HEK293 (cell line): ENCODE data around the gene RWDD1.
A peak's percentile ranks its signal among the peaks of the same experiment; 100 is the strongest.

ENCODE experiments used
- KLF10 ChIP-seq: fragments of 450-650 bp; IDR thresholded peaks from 2 replicates; pipeline ENCODE4 v1.5.1; 2018; ENCODE audit warnings: missing biosample characterization, mild to moderate bottlenecking, missing genetic modification characterization
- KLF8 ChIP-seq: fragments of 450-650 bp; formaldehyde crosslinking; IDR thresholded peaks from 2 replicates; pipeline ENCODE4 v1.5.1; 2016; ENCODE audit warnings: missing biosample characterization, missing genetic modification characterization
- PATZ1 ChIP-seq: fragments of 450-650 bp; formaldehyde crosslinking; IDR thresholded peaks from 2 replicates; pipeline ENCODE4 v1.5.1; 2016; ENCODE audit warnings: missing biosample characterization, missing genetic modification characterization
- PRDM10 ChIP-seq: fragments of 450-650 bp; formaldehyde crosslinking; IDR thresholded peaks from 2 replicates; pipeline ENCODE4 v1.5.1; 2016; ENCODE audit warnings: missing biosample characterization, missing genetic modification characterization
- PRDM6 ChIP-seq: fragments of 450-650 bp; formaldehyde crosslinking; IDR thresholded peaks from 2 replicates; pipeline ENCODE4 v1.5.1; 2017; ENCODE audit warnings: missing biosample characterization, missing genetic modification characterization
- SETDB1 ChIP-seq: IDR thresholded peaks from one replicate; pipeline ENCODE4 v1.6.1; 2017; ENCODE audit warnings: mild to moderate bottlenecking, low read length, moderate library complexity, mixed read lengths; ENCODE audit not compliant: insufficient read length
- SP2 ChIP-seq: fragments of 450-650 bp; formaldehyde crosslinking; IDR thresholded peaks from 2 replicates; pipeline ENCODE4 v1.5.1; 2016; ENCODE audit warnings: missing biosample characterization, missing genetic modification characterization
- ZBTB1 ChIP-seq: fragments of 450-650 bp; formaldehyde crosslinking; IDR thresholded peaks from 2 replicates; pipeline ENCODE4 v1.5.1; 2016; ENCODE audit warnings: missing biosample characterization, missing genetic modification characterization
- ZIC2 ChIP-seq: fragments of 450-650 bp; formaldehyde crosslinking; IDR thresholded peaks from 2 replicates; pipeline ENCODE4 v1.5.1; 2016; ENCODE audit warnings: missing biosample characterization, missing genetic modification characterization
- ZNF169 ChIP-seq: fragments of 450-650 bp; formaldehyde crosslinking; IDR thresholded peaks from 2 replicates; pipeline ENCODE4 v1.5.1; 2016; ENCODE audit warnings: missing biosample characterization, missing genetic modification characterization
- ZNF18 ChIP-seq: fragments of 450-650 bp; formaldehyde crosslinking; IDR thresholded peaks from 2 replicates; pipeline ENCODE4 v1.5.1; 2016; ENCODE audit warnings: missing biosample characterization, missing genetic modification characterization
- ZNF2 ChIP-seq: fragments of 450-650 bp; formaldehyde crosslinking; IDR thresholded peaks from 2 replicates; pipeline ENCODE4 v1.5.1; 2016; ENCODE audit warnings: missing biosample characterization, missing genetic modification characterization
- ZNF335 ChIP-seq: fragments of 450-650 bp; formaldehyde crosslinking; conservative IDR thresholded peaks from 2 replicates; pipeline ENCODE4 v1.5.1; 2016; ENCODE audit warnings: missing biosample characterization, missing genetic modification characterization
- ZNF362 ChIP-seq: fragments of 450-650 bp; formaldehyde crosslinking; IDR thresholded peaks from 2 replicates; pipeline ENCODE4 v1.5.1; 2016; ENCODE audit warnings: missing biosample characterization, missing genetic modification characterization
- ZNF433 ChIP-seq: fragments of 450-650 bp; formaldehyde crosslinking; IDR thresholded peaks from 2 replicates; pipeline ENCODE4 v1.5.1; 2016; ENCODE audit warnings: missing biosample characterization, missing genetic modification characterization, low read depth
- ZNF48 ChIP-seq: fragments of 450-650 bp; formaldehyde crosslinking; IDR thresholded peaks from 2 replicates; pipeline ENCODE4 v1.5.1; 2016; ENCODE audit warnings: missing biosample characterization, missing genetic modification characterization
- ZNF555 ChIP-seq: fragments of 450-650 bp; formaldehyde crosslinking; conservative IDR thresholded peaks from 2 replicates; pipeline ENCODE4 v1.5.1; 2017; ENCODE audit warnings: missing biosample characterization, mild to moderate bottlenecking, missing genetic modification characterization, inconsistent platforms
- ZNF704 ChIP-seq: fragments of 450-650 bp; formaldehyde crosslinking; IDR thresholded peaks from 2 replicates; pipeline ENCODE4 v1.5.1; 2016; ENCODE audit warnings: missing biosample characterization, missing genetic modification characterization
- ZNF747 ChIP-seq: fragments of 450-650 bp; formaldehyde crosslinking; IDR thresholded peaks from 2 replicates; pipeline ENCODE4 v1.5.1; 2016; ENCODE audit warnings: missing biosample characterization, missing genetic modification characterization
- ZNF76 ChIP-seq: fragments of 450-650 bp; formaldehyde crosslinking; IDR thresholded peaks from 2 replicates; pipeline ENCODE4; 2016; ENCODE audit warnings: low read depth, missing biosample characterization, missing genetic modification characterization, borderline replicate concordance
- ZNF776 ChIP-seq: fragments of 450-650 bp; formaldehyde crosslinking; IDR thresholded peaks from 2 replicates; pipeline ENCODE4 v1.5.0; 2017; ENCODE audit warnings: missing biosample characterization, missing genetic modification characterization, borderline replicate concordance
- ZNF785 ChIP-seq: fragments of 450-650 bp; formaldehyde crosslinking; IDR thresholded peaks from 2 replicates; pipeline ENCODE4 v1.5.1; 2016; ENCODE audit warnings: missing biosample characterization, missing genetic modification characterization
- ZSCAN16 ChIP-seq: fragments of 450-650 bp; formaldehyde crosslinking; IDR thresholded peaks from 2 replicates; pipeline ENCODE4 v1.5.1; 2016; ENCODE audit warnings: missing biosample characterization, missing genetic modification characterization

The RWDD1 gene

GRCh38 chr6:116570856-116571682 lies at the start of gene RWDD1 (continued):
- TF ChIP-seq PRDM6 (tag by site-specific recombination) (no peak), ZNF776 (tag by site-specific recombination) (no peak), ZIC2 (tag by site-specific recombination) (no peak), ZNF704 (tag by site-specific recombination) (peak; percentile 90), ZNF76 (tag by site-specific recombination) (peak; percentile 74), ZNF362 (tag by site-specific recombination) (peak; percentile 61; the same call in 1 of the 2 replicates), ZNF18 (no peak), PATZ1 (tag by site-specific recombination) (no peak; the same call in none of the 2 replicates), SP2 (peak; percentile 62), KLF10 (tag by site-specific recombination) (0 out of 2 replicates have a peak, but pooled peaks have one; percentile 65), KLF8 (tag by site-specific recombination) (peak; percentile 86), ZNF48 (tag by site-specific recombination) (no peak), ZNF785 (tag by site-specific recombination) (0 out of 2 replicates have a peak, but pooled peaks have one; percentile 22), ZNF433 (tag by site-specific recombination) (no peak), ZNF747 (no peak), ZNF555 (no peak), SETDB1 (peak; percentile 75), ZSCAN16 (tag by site-specific recombination) (no peak), ZNF335 (peak; percentile 100), PRDM10 (tag by site-specific recombination) (peak; percentile 94), ZNF169 (tag by site-specific recombination) (no peak), ZBTB1 (tag by site-specific recombination) (no peak), ZNF2 (peak; percentile 69)
